ENCODE measurements around the gene LMNB1. TPM values are rescaled to one million over a fixed set of nuclear protein-coding genes. Genes with fewer than 3 reads are reported as not detected.
A peak's percentile ranks its signal among the peaks of the same experiment; 100 is the strongest.

LMNB1 gene
- polyA plus RNA-seq, 3 donors = 18.0 to 33.0 (median 28.2) TPM

DNA sequence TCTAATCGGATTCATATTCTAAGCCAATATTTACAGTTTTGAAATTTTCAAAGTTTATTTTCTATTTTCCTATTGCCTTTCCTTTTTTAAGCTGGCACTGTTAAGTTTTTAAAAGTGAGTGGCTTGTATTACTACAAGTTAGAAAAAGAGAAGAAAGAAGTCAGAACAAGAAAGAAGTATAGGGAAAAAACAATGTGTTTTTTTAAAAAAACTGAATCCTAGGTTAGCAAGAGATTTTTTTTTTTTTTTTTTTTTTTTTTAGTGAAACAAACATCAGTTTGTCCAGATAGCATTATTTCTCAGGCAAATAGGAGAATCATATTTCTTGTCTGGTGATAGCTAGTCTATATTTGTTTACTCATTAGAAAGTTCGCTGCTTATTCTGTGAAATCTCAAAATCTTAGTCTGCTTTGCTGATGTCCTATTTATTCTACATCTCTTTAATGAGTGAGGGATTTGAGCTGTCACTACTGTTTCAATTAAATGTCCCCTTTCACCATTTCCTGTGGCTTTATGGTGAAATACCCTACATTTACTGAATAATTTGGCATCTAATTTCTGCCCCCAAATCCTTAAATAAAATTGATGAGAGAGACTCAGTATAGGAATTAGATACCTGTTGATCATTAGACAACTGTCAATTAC is 19.1 kb upstream of the LMNB1 start:
- peaks cover 0 to 2% (median 0%) of the 10 kb centered on the region in 7 donors for H3K9me3 Mint-ChIP-seq
- peaks cover 90 to 98% of the 10 kb centered on the region in 2 donors for H3K4me1 ChIP-seq (ENCODE audit: control insufficient read depth in 1 of 2, insufficient read depth in 2 of 2, low read length in 2 of 2)
- H3K36me3 Mint-ChIP-seq = no peaks in the 10 kb centered on the region
- H3K36me3 ChIP-seq (replicated peaks in 1 of 2; ENCODE audit: control insufficient read depth in 1 of 2, insufficient read depth in 2 of 2, low read length in 2 of 2) = no peaks in the 10 kb centered on the region
- H2AFZ ChIP-seq (ENCODE audit: insufficient read depth, low read depth, low read length, poor library complexity, severe bottlenecking) = peak overlapping the region; percentile 37
- intact Hi-C loops (cut with micrococcal nuclease) = loop anchor here in 1 of 2 donors (5.0 kb wide), 1 partner anchor 41 kb away; no protein-coding TSS in a partner anchor
- peak overlapping the region; percentile 81 for H3K27ac ChIP-seq (ENCODE audit: low read depth in 1 of 2, low read length in 2 of 2)
- no peaks in the 10 kb centered on the region for H3K27me3 ChIP-seq (ENCODE audit: control insufficient read depth in 2 of 2, insufficient read depth in 2 of 2, low read length in 2 of 2)
- H3K27ac Mint-ChIP-seq = peak overlapping the region; percentile 88 to 97 (median 95)
- no peaks in the 10 kb centered on the region for H4K20me1 ChIP-seq (ENCODE audit: insufficient read depth, low read length)
- WGBS (ENCODE audit: insufficient coverage) = no CpG with 5 or more reads among the region's 2 CpGs
- H3K27me3 Mint-ChIP-seq (ENCODE audit: low read depth in 3 of 3) = peaks cover 0 to 2% (median 0%) of the 10 kb centered on the region in 3 donors
- peak overlapping the region; percentile 2 for H3K9ac ChIP-seq (ENCODE audit: insufficient read depth, low read length, poor library complexity, severe bottlenecking)
- H3K79me2 ChIP-seq (ENCODE audit: insufficient read depth, low read length) = peaks cover 21% of the 10 kb centered on the region
- no peak for TF ChIP-seq CTCF (IDR thresholded peaks at IDR 0.05)
- H3K4me1 Mint-ChIP-seq = peaks cover 89% of the 10 kb centered on the region
- H3K9me3 ChIP-seq (replicated peaks in 1 of 2; ENCODE audit: control insufficient read depth in 1 of 2, insufficient read depth in 1 of 2, low read length in 2 of 2) = no peaks in the 10 kb centered on the region
- peak overlapping the region; percentile 54 to 75 for H3K4me3 Mint-ChIP-seq
- peak overlapping the region; percentile 64 for H3K4me2 ChIP-seq (replicated peaks; ENCODE audit: extremely low read depth, low read length, poor library complexity, severe bottlenecking)
- peak overlapping the region in 1 of 3 experiments; percentile 52 for H3K4me3 ChIP-seq (replicated peaks in 1 of 3; ENCODE audit: low read depth in 2 of 3, low read length in 3 of 3)
- peak in 1 of 3 donors; percentile 44 for DNase-seq

DNA sequence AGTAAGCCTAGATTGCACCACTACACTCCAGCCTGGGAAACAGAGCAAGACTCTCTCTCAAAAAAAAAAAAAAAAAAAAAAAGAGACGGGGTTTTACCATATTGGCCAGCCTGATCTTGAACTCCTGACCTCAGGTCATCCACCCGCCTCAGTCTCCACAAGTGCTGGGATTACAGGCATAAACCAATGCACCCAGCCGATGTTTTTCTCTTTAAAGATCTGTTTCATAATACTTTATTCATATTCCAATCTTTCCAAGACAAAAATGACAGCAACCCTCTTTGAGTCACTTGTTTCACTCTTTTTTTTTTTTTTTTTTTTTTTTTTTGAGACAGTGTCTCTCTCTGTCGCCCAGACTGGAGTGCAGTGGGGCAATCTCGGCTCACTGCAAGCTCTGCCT is 13.6 kb upstream of the LMNB1 start:
- H3K4me1 Mint-ChIP-seq = peaks cover 53% of the 10 kb centered on the region
- no peak overlapping the region for H3K4me3 Mint-ChIP-seq

More for the DNA sequence above, 13.6 kb upstream of the LMNB1 start:
- no peaks in the 10 kb centered on the region for H3K79me2 ChIP-seq (ENCODE audit: insufficient read depth, low read length)
- intact Hi-C loops (cut with micrococcal nuclease) = no loop called here
- peak overlapping the region; percentile 4 for H3K9ac ChIP-seq (ENCODE audit: insufficient read depth, low read length, poor library complexity, severe bottlenecking)
- peak overlapping the region; percentile 93 to 94 for H3K27ac ChIP-seq (ENCODE audit: low read depth in 1 of 2, low read length in 2 of 2)
- H3K4me3 ChIP-seq (replicated peaks in 1 of 3; ENCODE audit: low read depth in 2 of 3, low read length in 3 of 3) = peak overlapping the region in 1 of 3 experiments; percentile 69
- H3K36me3 ChIP-seq (replicated peaks in 1 of 2; ENCODE audit: control insufficient read depth in 1 of 2, insufficient read depth in 2 of 2, low read length in 2 of 2) = no peaks in the 10 kb centered on the region
- H3K4me2 ChIP-seq (replicated peaks; ENCODE audit: extremely low read depth, low read length, poor library complexity, severe bottlenecking) = no peak overlapping the region
- no peaks in the 10 kb centered on the region for H3K27me3 ChIP-seq (ENCODE audit: control insufficient read depth in 2 of 2, insufficient read depth in 2 of 2, low read length in 2 of 2)
- H4K20me1 ChIP-seq (ENCODE audit: insufficient read depth, low read length) = no peaks in the 10 kb centered on the region
- peak overlapping the region; percentile 92 to 99 (median 97) for H3K27ac Mint-ChIP-seq
- H3K27me3 Mint-ChIP-seq (ENCODE audit: low read depth in 3 of 3) = peaks cover 0 to 2% (median 2%) of the 10 kb centered on the region in 3 donors
- no peaks in the 10 kb centered on the region for H3K9me3 ChIP-seq (replicated peaks in 1 of 2; ENCODE audit: control insufficient read depth in 1 of 2, insufficient read depth in 1 of 2, low read length in 2 of 2)
- H3K4me1 ChIP-seq (ENCODE audit: control insufficient read depth in 1 of 2, insufficient read depth in 2 of 2, low read length in 2 of 2) = peaks cover 54 to 58% of the 10 kb centered on the region in 2 donors
- TF ChIP-seq CTCF (IDR thresholded peaks at IDR 0.05) = no peak
- H3K9me3 Mint-ChIP-seq = peaks cover 0 to 6% (median 2%) of the 10 kb centered on the region in 7 donors
- WGBS (ENCODE audit: insufficient coverage) = no CpG with 5 or more reads among the region's 5 CpGs
- no peaks in the 10 kb centered on the region for H3K36me3 Mint-ChIP-seq
- H2AFZ ChIP-seq (ENCODE audit: insufficient read depth, low read depth, low read length, poor library complexity, severe bottlenecking) = no peak overlapping the region
- peak in 2 of 3 donors; percentile 54 to 61 for DNase-seq

Data from CD14-positive monocyte (primary cell).